GM20000 (cell line): ENCODE results near the gene TRPC4AP.

Experiments
- DNase-seq: peaks from one replicate; pipeline ENCODE4 v3.0.0; 2012; ENCODE audit warnings: low spot score
- CTCF ChIP-seq: IDR thresholded peaks from 2 replicates; pipeline ENCODE4 v1.5.1; 2012; ENCODE audit warnings: mild to moderate bottlenecking, control low read depth; ENCODE audit errors: extremely low read depth, missing control alignments

TRPC4AP gene

GRCh38 chr20:35012227-35013069 lies 80.2 kb downstream of the TRPC4AP start:
- TF ChIP-seq CTCF: no peak
- no peak for DNase-seq

GRCh38 chr20:35011589-35012226 lies 80.9 kb downstream of the TRPC4AP start:
- TF ChIP-seq CTCF: no peak
- DNase-seq: no peak

GRCh38 chr20:35010405-35011192 lies 82.0 kb downstream of the TRPC4AP start:
- TF ChIP-seq CTCF: no peak
- no peak for DNase-seq

GRCh38 chr20:35009665-35010328 lies 82.8 kb downstream of the TRPC4AP start:
- no peak for TF ChIP-seq CTCF
- DNase-seq: no peak

GRCh38 chr20:35008411-35009342 lies 83.9 kb downstream of the TRPC4AP start:
- TF ChIP-seq CTCF: no peak
- no peak for DNase-seq

- no peak for TF ChIP-seq CTCF
- no peak for DNase-seq
Measured at GRCh38 chr20:35007891-35008290, 84.7 kb downstream of the TRPC4AP start.
